GM19193 (cell line): Measurements from ENCODE around the gene PFN3.

Experiments
- POLR2A ChIP-seq: IDR thresholded peaks from 4 replicates; pipeline ENCODE4 v1.6.1; 2011; ENCODE audit not compliant: insufficient read depth, insufficient read length; ENCODE audit errors: extremely low read depth

PFN3 gene

GRCh38 chr5:177367981-177368868, 32.2 kb downstream of the PFN3 start:
- no peak for TF ChIP-seq POLR2A

GRCh38 chr5:177367323-177367848, 33.1 kb downstream of the PFN3 start:
- TF ChIP-seq POLR2A = no peak

- no peak for TF ChIP-seq POLR2A
Measured at GRCh38 chr5:177366528-177367322, 33.7 kb downstream of the PFN3 start.

- TF ChIP-seq POLR2A = no peak
Measured at GRCh38 chr5:177365845-177366527, 34.5 kb downstream of the PFN3 start.

- peak; percentile 11 for TF ChIP-seq POLR2A
Measured at GRCh38 chr5:177364159-177364962, 36.1 kb downstream of the PFN3 start.

GRCh38 chr5:177363565-177363964, 36.9 kb downstream of the PFN3 start:
- no peak for TF ChIP-seq POLR2A

GRCh38 chr5:177362610-177363507, 37.6 kb downstream of the PFN3 start:
- TF ChIP-seq POLR2A = peak; percentile 15

GRCh38 chr5:177362292-177362609, 38.2 kb downstream of the PFN3 start:
- no peak for TF ChIP-seq POLR2A

GRCh38 chr5:177361418-177362291, 38.8 kb downstream of the PFN3 start:
- TF ChIP-seq POLR2A = no peak

GRCh38 chr5:177359860-177360259, 40.6 kb downstream of the PFN3 start:
- no peak for TF ChIP-seq POLR2A

- TF ChIP-seq POLR2A = no peak
Measured at GRCh38 chr5:177359451-177359851, 41.0 kb downstream of the PFN3 start.

- no peak for TF ChIP-seq POLR2A
Measured at GRCh38 chr5:177358370-177358819, 42.1 kb downstream of the PFN3 start.

- TF ChIP-seq POLR2A = peak; percentile 75
Measured at GRCh38 chr5:177357459-177358351, 42.8 kb downstream of the PFN3 start, which contains the start of gene RGS14. RGS14 (plus strand) TSS chr5:177357924; CDS start chr5:177358025, 101 bp downstream.
